Tibial artery (tissue), 4 donors: Measurements from ENCODE around the gene TTLL9.

Experiments used
- DNase-seq, 2 donors: peaks; one replicate each; pipeline ENCODE4 v3.0.0-alpha.2; 2019
- H3K27ac ChIP-seq, 2 donors: fragments of 200-600 bp; sonication (generic) in 1 of 2; 1 replicate in 1 of 2; 2 replicates in 1 of 2; pipeline ENCODE4 v1.5.1; 2018 to 2019; ENCODE audit warnings: mild to moderate bottlenecking in 1 of 2
- H3K27me3 ChIP-seq, 2 donors: fragments of 200-600 bp; sonication (generic) in 1 of 2; one replicate each; pipeline versions ENCODE4 v1.5.1 to v1.6.0; 2016 to 2019
- H3K36me3 ChIP-seq, 3 donors: fragments of 200-600 bp; sonication (generic) in 2 of 3; one replicate each; pipeline ENCODE4 v1.5.1; 2016 to 2019; ENCODE audit warnings: mild to moderate bottlenecking in 2 of 3
- H3K4me1 ChIP-seq, 4 donors: fragments of 200-600 bp; sonication (generic) in 2 of 4; 1 replicate in 3 of 4; 2 replicates in 1 of 4; pipeline ENCODE4 v1.5.1; 2016 to 2019
- H3K4me3 ChIP-seq, 2 donors: fragments of 200-600 bp; sonication (generic) in 1 of 2; 1 replicate in 1 of 2; 2 replicates in 1 of 2; pipeline ENCODE4 v1.5.1; 2018 to 2019; ENCODE audit warnings: mild to moderate bottlenecking in 2 of 2
- H3K9me3 ChIP-seq, 3 donors: fragments of 200-600 bp; sonication (generic) in 1 of 3; one replicate each; pipeline ENCODE4 v1.5.1; 2016 to 2019
- intact Hi-C: fragments of 100-400 bp; cut with DNase I; formaldehyde crosslinking; loops from one replicate; pipeline ENCODE4 v1.15.0; 2023; ENCODE audit warnings: low total_unique reads
- TF ChIP-seq, protein P1 (sequence below), 2 experiments: fragments of 200-600 bp in 1 of 2; fragments of 450-650 bp in 1 of 2; IDR thresholded peaks; one replicate each; pipeline ENCODE4 v1.5.1; 2017 to 2019; ENCODE audit warnings: antibody characterized with exemption in 2 of 2, mild to moderate bottlenecking in 1 of 2, moderate library complexity in 1 of 2

TTLL9 gene

DNA sequence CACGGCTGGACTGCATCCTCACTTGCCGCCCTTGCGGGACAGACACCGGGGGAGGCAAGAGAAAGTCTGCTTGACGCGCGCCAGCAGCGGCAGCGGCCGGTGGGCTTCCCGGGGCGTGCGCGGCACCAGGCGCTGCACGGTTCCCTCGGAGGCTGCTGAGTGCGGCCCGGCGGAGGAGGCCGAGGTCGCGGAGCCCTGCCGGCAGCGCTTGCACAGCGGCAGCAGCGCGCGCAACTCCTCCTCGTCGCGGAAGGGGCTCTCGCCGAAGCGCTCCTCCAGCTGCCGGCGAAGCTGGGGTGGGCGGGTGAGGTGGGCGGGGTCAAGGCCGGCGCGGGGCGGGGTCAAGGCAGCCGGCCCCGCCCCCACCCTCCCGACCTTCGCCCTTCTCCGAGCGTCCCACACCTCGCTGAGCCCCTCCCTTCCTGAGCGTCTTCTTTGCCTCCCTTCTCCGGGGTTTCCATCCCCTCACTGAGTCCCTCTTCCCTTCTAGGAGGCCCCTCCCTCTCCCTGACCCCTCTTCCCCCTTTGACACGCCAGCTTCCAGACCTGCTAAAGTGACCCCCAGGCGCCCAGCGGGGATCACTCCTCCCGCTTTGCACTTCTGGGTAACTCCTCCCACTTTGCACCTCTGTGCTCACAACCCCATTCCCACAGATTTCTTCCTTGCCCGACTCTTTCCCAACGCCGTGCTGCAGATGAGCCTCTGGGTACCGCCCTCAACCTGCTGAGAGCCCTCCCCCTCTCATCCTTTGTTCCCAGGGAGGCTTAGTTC lies 8.9 kb upstream of the TTLL9 start:
- Histone ChIP-seq H3K9me3 (no peaks in the 10 kb centered on the region), H3K4me1 (peaks cover 5 to 22% (median 16%) of the 10 kb centered on the region in 4 donors), H3K27ac (no peak overlapping the region), H3K27me3 (peaks cover 0 to 45% of the 10 kb centered on the region in 2 donors), H3K36me3 (peaks cover 0 to 5% (median 0%) of the 10 kb centered on the region in 3 donors), H3K4me3 (peak overlapping the region; percentile 42 to 50)
- intact Hi-C loops: no loop called here
- DNase-seq: no peak
- TF ChIP-seq, protein P1, sequence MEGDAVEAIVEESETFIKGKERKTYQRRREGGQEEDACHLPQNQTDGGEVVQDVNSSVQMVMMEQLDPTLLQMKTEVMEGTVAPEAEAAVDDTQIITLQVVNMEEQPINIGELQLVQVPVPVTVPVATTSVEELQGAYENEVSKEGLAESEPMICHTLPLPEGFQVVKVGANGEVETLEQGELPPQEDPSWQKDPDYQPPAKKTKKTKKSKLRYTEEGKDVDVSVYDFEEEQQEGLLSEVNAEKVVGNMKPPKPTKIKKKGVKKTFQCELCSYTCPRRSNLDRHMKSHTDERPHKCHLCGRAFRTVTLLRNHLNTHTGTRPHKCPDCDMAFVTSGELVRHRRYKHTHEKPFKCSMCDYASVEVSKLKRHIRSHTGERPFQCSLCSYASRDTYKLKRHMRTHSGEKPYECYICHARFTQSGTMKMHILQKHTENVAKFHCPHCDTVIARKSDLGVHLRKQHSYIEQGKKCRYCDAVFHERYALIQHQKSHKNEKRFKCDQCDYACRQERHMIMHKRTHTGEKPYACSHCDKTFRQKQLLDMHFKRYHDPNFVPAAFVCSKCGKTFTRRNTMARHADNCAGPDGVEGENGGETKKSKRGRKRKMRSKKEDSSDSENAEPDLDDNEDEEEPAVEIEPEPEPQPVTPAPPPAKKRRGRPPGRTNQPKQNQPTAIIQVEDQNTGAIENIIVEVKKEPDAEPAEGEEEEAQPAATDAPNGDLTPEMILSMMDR (IDR thresholded peaks at IDR 0.05): no peak

DNA sequence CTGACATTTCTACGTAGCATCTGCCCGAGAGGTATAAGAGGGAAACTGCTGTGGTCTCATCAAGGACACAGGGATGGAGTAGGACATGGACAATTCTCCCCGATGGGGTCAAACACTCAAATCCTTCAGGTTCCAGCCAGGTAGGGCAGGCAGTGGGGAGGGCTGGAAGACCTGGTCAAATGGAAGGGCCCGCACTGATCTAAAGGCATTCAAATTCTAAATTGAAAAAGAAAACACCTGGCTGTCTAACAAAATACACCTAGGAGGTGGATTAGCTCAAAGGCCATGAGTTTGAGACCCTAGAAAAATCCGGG lies 8.3 kb upstream of the TTLL9 start:
- DNase-seq: no peak
- TF ChIP-seq, protein P1 (IDR thresholded peaks at IDR 0.05): no peak

DNA sequence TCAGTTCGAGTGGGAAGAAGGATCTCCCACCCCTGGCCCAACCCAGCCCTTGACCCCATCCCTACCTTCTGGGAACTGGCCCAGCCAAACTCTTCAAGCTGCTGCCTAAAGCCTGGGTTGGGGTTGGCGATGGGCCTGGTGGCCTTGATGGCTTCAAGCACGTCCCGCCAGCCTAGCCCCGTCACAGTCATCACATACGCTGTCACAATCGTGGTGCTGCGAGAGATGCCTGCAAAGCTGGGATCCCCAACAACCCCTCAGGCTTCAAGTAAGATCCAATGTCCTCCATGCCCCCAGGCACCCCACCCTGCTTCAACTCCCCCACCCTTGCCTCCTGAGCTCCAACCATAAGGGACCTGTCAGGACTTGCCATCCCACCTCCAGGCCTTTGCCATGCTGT lies 7.9 kb upstream of the TTLL9 start:
- Histone ChIP-seq H3K4me3 (no peak overlapping the region), H3K27me3 (peaks cover 0 to 36% of the 10 kb centered on the region in 2 donors), H3K9me3 (no peaks in the 10 kb centered on the region), H3K4me1 (peaks cover 5 to 22% (median 16%) of the 10 kb centered on the region in 4 donors), H3K27ac (no peak overlapping the region), H3K36me3 (peaks cover 0 to 5% (median 0%) of the 10 kb centered on the region in 3 donors)
- intact Hi-C loops: no loop called here
- no peak for DNase-seq
- TF ChIP-seq, protein P1 (IDR thresholded peaks at IDR 0.05): no peak

More for the DNA sequence above, 8.3 kb upstream of the TTLL9 start:
- H3K9me3 ChIP-seq: no peaks in the 10 kb centered on the region
- no peak overlapping the region for H3K4me3 ChIP-seq
- peaks cover 0 to 5% (median 0%) of the 10 kb centered on the region in 3 donors for H3K36me3 ChIP-seq
- H3K27ac ChIP-seq: no peak overlapping the region
- intact Hi-C loops: no loop called here
- H3K27me3 ChIP-seq: peaks cover 0 to 40% of the 10 kb centered on the region in 2 donors
- peaks cover 5 to 22% (median 16%) of the 10 kb centered on the region in 4 donors for H3K4me1 ChIP-seq

DNA sequence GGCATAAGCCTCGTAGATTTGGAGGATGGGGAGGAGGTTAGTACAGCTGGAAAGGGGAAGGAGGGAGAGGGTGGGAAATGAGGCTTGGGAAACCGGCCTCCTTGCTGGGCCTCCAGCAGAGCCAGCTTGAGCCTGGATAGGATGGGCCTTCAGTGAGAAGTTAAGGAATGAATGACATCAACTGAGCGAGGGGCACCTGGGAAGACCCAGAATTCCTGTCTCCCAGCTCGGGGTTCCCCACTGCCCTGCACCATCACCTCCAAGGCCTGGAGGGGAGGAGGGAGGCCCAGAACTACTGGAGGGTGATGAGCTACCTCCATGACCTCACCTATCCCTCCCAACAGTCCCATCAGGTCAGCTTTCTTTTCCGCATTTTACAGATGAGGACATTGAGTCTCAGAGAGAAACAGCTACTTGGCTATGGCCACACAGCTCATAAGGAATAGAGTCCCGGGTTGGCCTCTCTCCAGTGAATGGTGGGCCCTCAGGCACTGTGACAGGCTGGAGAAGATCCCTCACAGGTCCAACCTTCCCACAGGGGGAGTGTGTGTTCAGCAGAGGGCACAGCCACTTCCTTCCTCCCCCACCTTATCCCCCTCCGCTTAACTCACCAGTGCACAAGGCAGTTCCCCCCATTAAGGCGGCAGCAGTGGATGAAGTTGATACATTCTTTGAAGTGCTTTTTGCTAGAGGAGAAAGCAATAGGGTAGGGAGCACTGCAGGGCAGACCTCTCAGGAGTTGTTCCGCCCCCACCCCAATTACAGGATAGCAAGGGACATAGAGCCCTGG lies 6.9 kb upstream of the TTLL9 start:
- Histone ChIP-seq H3K36me3 (peaks cover 0 to 5% (median 0%) of the 10 kb centered on the region in 3 donors), H3K4me3 (no peak overlapping the region), H3K4me1 (peaks cover 5 to 32% (median 20%) of the 10 kb centered on the region in 4 donors), H3K9me3 (no peaks in the 10 kb centered on the region), H3K27ac (no peak overlapping the region), H3K27me3 (peaks cover 0 to 26% of the 10 kb centered on the region in 2 donors)
- TF ChIP-seq, protein P1 (IDR thresholded peaks at IDR 0.05): no peak
- intact Hi-C loops: no loop called here
- DNase-seq: no peak

DNA sequence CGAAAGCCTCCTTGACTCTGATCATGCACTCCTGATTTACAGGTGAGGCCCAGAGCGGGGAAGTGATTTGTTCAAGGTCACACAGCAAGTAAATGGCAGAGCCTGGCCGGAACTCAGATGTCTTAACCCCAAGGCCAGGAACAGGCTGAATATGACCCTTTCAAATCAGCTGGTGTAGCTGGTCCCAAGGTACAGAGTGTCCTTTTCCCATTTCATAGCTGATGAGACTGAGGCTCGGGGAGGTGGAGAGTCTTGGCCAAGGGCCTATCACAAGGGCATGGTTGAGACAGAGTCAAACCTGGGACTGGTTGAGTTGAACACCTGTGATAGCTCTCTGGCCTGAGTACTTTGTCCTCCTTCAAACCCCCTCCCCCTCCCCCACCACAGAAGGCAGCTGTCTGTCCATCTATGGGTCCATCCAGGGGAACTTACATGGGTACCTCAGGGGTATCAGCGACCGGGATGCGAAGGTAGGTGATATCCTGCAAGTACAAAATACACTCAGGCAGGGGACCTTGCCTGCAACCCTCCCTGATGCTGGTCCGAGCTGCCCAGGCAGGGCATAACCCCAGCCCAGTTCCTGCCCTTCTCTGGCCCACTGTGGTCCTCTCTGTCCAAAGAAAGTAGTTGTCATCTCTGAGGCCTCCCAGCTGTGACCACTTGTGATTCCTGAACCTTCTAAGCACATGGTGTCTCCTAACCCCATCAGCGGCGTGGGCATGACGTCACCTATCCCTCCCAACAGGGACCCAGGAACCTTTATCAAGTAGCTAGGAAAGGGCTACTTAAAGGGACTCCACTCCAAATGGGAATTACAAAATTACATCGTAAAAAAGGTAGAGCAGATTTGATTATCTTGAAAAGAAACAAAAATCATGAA lies 5.7 kb upstream of the TTLL9 start:
- H3K9me3 ChIP-seq: no peaks in the 10 kb centered on the region
- H3K4me1 ChIP-seq: peaks cover 9 to 44% (median 33%) of the 10 kb centered on the region in 4 donors
- intact Hi-C loops: no loop called here
- no peak for DNase-seq
- H3K36me3 ChIP-seq: peaks cover 0 to 5% (median 0%) of the 10 kb centered on the region in 3 donors
- H3K4me3 ChIP-seq: no peak overlapping the region
- H3K27ac ChIP-seq: no peak overlapping the region
- H3K27me3 ChIP-seq: peaks cover 0 to 13% of the 10 kb centered on the region in 2 donors
- TF ChIP-seq, protein P1 (IDR thresholded peaks at IDR 0.05): no peak
